ENCODE measurements around the gene NAA35.

GRCh38 chr9:86069206-86069869 lies 128.4 kb downstream of the NAA35 start:
- peak; percentile 72 for TF ChIP-seq GABPA (IDR thresholded peaks at IDR 0.05; ENCODE audit: low read depth)
- no peak for TF ChIP-seq CTCF (IDR thresholded peaks at IDR 0.05; ENCODE audit: insufficient read depth, low read length)
- TF ChIP-seq REST (IDR thresholded peaks at IDR 0.05; ENCODE audit: insufficient replicate concordance, low read depth): no peak
- peak; percentile 44; the same call in 1 of the 2 replicates for TF ChIP-seq POLR2AphosphoS5 (IDR thresholded peaks at IDR 0.05; ENCODE audit: low read depth)
- peak; percentile 90 for TF ChIP-seq SPI1 (IDR thresholded peaks at IDR 0.05; ENCODE audit: borderline replicate concordance, low read depth)

All from HL-60 (cell line).